GM21447 (cell line): Measurements from ENCODE around the gene PARS2.

Experiments used
- ATAC-seq: cut with Tn5 transposase; IDR thresholded peaks from one replicate; pipeline ENCODE4 v1.9.1; 2021; ENCODE audit not compliant: unreplicated experiment

Gene PARS2

GRCh38 chr1:54742282-54742681 is 22.0 kb downstream of the PARS2 start:
- no peak for ATAC-seq

- ATAC-seq = no peak
Measured at GRCh38 chr1:54741531-54741930, 22.8 kb downstream of the PARS2 start.

GRCh38 chr1:54738244-54738643 is 26.1 kb downstream of the PARS2 start:
- no peak for ATAC-seq

DNA sequence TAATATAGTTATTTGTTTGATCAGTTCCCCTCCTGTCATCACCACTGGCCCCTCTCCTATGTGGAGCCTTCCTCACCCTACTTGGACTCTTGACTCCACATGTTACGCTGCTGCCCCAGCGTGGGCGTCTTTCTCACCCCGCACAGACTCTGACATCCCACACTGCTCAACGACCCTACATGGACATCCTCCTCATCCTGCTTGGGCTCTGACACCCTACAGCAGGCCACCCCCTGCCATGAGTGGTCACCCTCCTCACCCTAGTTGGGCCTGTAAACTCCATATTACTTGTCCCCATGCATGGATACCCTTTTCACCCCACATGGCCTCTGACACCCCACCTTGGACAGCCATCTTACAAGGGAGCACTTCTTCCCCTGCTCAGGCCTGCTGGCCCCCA is 27.6 kb downstream of the PARS2 start:
- ATAC-seq = no peak

GRCh38 chr1:54728027-54728426 is 36.3 kb downstream of the PARS2 start:
- ATAC-seq = no peak

DNA sequence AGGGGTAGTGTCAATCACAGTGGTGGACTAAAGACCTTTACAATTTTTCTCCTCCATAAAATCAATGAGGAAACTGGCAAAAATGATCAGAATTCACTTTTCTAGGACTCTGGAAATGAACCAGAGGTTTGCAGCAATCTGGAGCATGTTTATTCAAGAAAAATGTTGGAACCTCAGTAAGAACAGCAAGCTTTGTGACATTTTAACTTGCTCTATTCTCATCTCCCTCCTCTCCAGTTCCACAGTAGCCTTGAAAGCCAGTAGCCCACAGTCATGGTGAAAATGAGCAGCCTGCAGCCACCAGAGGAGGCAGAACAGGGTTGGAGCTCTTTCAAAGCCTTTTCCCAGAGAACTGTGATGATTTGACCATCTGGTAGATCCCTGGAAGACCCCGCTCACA is 39.6 kb downstream of the PARS2 start:
- no peak for ATAC-seq

DNA sequence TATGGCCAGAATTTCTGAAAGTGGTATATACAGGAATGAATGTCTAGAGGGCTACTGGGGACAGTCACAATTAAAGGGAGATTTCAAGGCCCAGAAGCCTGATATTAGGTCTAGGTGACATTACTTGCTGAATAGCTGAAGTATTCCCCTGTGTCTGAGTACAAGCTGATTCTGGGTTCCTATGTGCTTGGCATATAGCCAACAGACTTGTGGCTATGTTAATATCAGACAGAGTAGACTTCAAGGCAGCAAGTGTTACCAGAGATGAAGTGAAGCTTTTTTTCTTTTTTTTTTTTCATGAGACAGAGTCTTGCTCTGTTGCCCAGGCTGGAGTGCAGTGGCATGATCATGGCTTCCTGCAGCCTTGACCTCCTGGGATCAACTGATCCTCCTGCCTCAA is 40.3 kb downstream of the PARS2 start:
- ATAC-seq = no peak

DNA sequence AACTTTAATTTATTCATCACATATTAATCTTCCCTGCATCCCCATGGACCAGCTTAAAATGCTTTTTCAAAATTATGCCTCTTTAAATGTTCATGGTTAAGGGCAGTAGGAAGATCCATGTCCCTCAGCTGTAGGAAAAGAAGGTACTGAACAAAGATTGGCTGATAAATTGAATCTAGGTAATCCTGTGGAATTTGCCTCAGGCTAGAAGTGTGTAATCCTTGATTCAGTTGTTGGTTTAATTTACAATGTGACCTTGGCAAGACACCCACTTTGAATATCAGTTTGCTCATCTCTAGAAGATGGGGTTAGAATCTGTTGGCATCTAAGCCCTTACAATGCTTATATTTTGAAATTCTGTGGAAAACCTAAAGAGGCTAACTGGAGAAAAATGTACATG is 42.6 kb downstream of the PARS2 start:
- no peak for ATAC-seq

DNA sequence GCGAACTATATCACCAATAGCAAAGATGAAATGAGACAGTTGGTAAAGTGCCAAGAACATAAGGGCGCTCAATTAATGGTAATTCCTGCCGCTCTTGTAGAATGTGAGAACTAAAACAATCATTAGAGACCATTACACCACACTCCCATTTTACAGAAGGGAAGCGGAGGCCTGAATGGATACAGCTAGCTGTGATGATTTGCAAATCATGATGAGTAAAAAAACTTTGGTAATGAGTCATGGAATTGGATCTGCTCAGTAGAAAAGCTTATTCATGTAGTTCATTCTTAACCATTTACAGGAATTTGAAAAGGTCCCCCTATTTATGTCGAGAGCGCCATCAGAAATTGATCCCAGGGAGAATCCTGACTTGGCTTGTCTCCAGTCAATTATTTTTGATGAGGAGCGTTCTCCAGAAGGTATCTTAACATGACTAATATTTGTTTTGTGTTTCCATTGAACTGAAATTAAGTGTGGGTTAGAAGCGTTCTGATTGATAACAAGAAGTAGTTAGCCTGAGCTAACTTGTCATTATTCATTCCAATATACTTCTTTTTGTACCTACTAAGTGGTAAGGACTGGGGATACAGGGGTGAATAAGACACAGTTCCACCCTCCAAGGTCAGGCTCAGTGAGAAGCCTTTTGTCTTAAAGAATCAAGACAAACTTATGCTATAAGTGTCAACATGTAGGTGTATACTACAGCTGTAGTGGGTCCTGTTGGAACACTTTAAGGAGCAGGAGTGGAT is 47.9 kb downstream of the PARS2 start:
- peak; percentile 2 for ATAC-seq

DNA sequence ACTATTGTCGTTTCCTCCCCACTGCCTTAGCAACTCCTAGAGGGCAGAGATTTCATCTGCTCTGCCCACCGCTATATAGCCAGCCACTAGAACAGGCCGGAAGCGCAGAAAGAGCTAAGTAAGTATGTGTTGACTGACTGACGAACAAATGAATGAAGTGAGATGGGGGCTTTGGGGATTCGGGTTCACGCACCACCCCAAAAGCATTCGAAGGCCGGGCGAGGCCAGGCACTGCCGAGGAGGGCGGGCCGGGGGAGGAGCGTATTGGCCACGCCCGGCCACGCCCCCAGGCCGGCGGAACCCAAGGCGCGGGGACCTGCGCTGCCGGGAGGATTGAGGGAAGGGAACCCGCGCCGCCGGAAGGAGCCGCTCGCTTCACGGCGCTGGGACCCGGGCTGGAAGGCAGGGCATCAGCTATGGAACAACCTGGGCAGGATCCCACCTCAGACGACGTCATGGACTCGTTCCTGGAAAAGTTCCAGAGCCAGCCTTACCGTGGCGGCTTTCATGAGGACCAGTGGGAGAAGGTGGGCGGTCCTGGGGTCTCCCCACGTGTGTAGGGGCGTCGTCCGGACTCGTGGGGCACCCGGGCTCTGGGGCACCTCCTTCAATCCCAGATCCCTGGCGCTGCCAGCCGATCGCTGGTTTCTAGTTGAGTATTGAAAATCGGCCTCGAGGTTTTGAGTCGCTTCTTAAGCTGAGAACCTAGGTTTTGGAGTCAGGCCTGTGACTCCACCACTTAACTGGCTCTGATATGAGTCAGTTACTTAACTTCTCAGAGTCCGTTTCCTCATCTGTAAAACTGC is 48.6 kb downstream of the PARS2 start, which contains the start of gene TTC4:
TTC4 (plus strand) TSS at position 369 of the 806 bp plus-strand sequence; CDS start at position 417, 48 bp downstream.
- peak; percentile 91 for ATAC-seq

DNA sequence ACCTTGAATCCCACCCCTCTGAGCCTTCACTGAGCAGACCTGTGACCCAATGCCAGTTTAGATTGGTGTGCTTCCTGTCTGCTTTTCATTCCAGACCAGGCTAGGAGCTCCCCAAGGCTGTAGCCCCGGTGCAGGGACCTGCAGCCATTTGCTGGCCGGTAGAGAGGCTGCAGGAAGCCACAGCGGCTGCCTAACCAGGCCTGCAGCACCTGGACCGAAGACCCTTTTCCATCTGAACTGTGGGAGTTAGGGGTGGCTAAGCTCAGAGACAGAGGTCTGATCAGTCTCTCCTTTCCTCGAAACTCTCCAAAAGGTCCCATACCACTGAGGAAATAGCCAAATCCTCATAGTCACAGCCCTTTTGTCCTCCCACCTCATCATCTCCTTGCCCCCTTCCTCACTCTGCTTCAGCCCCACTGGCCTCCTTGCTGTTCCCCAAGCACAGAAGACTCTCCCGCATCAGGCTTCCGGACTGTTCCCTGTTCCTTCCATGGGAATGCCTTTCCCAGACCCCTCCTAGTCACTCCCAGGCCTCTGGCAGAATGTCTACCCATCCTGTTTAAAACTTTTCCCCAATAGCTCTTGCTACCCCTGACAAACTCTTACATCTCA is 49.3 kb downstream of the PARS2 start:
- ATAC-seq = no peak

GRCh38 chr1:54711536-54711935 is 52.8 kb downstream of the PARS2 start:
- ATAC-seq = no peak

DNA sequence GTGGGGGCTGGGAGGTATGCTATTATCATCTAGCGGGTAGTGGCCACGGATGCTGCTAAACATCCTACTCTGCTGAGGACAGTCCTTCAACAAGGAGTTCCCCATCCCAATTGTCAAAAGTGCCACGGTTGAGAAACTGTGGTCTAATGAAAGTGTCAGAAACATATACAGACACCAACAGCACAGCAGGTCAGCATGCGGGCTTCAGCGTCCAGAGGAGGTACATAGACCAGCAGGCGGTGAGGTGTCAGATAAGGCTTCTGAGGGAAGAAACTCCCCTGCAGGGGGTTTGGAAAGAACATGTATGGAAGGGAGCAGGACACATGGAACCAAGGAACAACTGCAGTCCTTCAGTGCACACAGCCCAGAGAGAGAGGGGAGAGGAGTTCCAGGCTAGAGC is 53.5 kb downstream of the PARS2 start:
- no peak for ATAC-seq

DNA sequence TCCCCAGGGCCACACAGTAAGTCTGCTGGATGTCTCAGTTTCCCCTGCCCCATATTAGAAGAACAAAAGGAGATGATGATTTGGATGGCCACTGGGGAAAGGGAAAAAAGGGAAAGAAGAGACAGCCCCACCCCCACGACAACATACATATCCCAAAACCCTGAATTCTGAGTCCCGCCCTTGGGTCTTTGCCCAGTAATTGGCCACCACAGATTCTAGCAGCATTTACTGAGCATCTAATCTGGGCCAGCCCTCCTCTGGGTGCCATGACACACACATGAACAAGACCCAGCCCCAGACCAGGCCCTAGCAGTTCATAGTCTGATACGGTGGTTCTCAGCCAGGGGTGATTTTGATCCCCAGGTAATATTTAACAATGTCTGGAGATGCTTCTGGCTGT is 53.9 kb downstream of the PARS2 start:
- ATAC-seq = no peak

- no peak for ATAC-seq
Measured at GRCh38 chr1:54709547-54710292, 54.6 kb downstream of the PARS2 start.

DNA sequence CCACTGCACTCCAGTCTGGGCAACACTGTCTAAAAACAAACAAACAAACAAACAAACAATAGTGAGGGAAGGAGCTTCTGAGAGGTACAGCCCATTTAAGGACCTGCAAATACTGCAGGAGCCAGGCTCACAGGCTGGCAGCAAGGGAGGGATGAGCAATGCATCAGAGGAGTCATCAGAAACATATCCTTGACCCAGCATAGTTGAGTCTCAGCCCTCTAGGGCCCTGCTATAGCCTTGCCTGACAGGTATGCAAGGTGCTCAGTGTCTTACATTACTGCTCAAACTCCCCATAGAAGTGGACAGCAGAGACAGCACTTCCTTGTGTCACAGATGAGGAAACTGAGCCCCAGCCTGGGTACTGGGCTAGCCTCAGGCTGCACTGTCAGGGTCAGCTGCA is 55.9 kb downstream of the PARS2 start:
- ATAC-seq = no peak
